ENCODE results near the gene CCDC13. TPM values are rescaled to one million over a fixed set of nuclear protein-coding genes. Genes with fewer than 3 reads are reported as not detected.

The CCDC13 gene
- total RNA-seq, 4 donors from 2014 or later, result 0.06 TPM; not detected in 3

- no peak overlapping the region for H3K4me3 ChIP-seq (ENCODE audit: low read depth, poor library complexity, severe bottlenecking)
- whole genome bisulfite sequencing, 2 donors, result 61 to 68% methylated on average over 2 of the region's 2 CpGs
- DNase-seq (ENCODE audit: low spot score in 2 of 2), result peak in 1 of 2 donors; percentile 32
Measured at GRCh38 chr3:42778644-42779043, 5.6 kb upstream of the CCDC13 start.

GRCh38 chr3:42773409-42773751, 327 bp upstream of the CCDC13 start:
- H3K4me3 ChIP-seq (ENCODE audit: low read depth, poor library complexity, severe bottlenecking), result peak overlapping the region; percentile 11
- intact Hi-C loops (cut with DNase I; ENCODE audit: low total_unique reads), result loop anchor here (10.0 kb wide), 1 partner anchor 61 kb away; no protein-coding TSS in a partner anchor
- WGBS, 2 donors, result 13 to 16% methylated on average over 6 of the region's 6 CpGs
- no peak for TF ChIP-seq POLR2A (IDR thresholded peaks at IDR 0.05)
- TF ChIP-seq CTCF (IDR thresholded peaks at IDR 0.05), result no peak
- no peak for DNase-seq (ENCODE audit: low spot score in 2 of 2)

More at GRCh38 chr3:42778644-42779043, 5.6 kb upstream of the CCDC13 start:
- no peak for TF ChIP-seq CTCF (IDR thresholded peaks at IDR 0.05)
- no peak for TF ChIP-seq POLR2A (IDR thresholded peaks at IDR 0.05)
- intact Hi-C loops (cut with DNase I; ENCODE audit: low total_unique reads), result loop anchor here (10.0 kb wide), 1 partner anchor 56 kb away; no protein-coding TSS in a partner anchor

- 56 to 58% methylated on average over 1 of the region's 1 CpG for WGBS, 2 donors
- no peak overlapping the region for H3K4me3 ChIP-seq (ENCODE audit: low read depth, poor library complexity, severe bottlenecking)
- intact Hi-C loops (cut with DNase I; ENCODE audit: low total_unique reads), result loop anchor here (10.0 kb wide), 1 partner anchor 64 kb away; no protein-coding TSS in a partner anchor
- DNase-seq (ENCODE audit: low spot score in 2 of 2), result no peak
- TF ChIP-seq CTCF (IDR thresholded peaks at IDR 0.05) (no peak), POLR2A (IDR thresholded peaks at IDR 0.05) (no peak)
Measured at GRCh38 chr3:42771271-42771670, 1.8 kb downstream of the CCDC13 start.

GRCh38 chr3:42769477-42770131, 3.4 kb downstream of the CCDC13 start:
- WGBS, 2 donors, result 97% methylated on average over 17 to 23 of the region's 28 CpGs
- peak in 1 of 2 donors; percentile 71 for DNase-seq (ENCODE audit: low spot score in 2 of 2)

GRCh38 chr3:42764561-42765295, 8.3 kb downstream of the CCDC13 start:
- 67 to 74% methylated on average over 3 of the region's 3 CpGs for WGBS, 2 donors
- H3K4me3 ChIP-seq (ENCODE audit: low read depth, poor library complexity, severe bottlenecking), result no peak overlapping the region
- TF ChIP-seq CTCF (IDR thresholded peaks at IDR 0.05) (no peak), POLR2A (IDR thresholded peaks at IDR 0.05) (no peak)
- no peak for DNase-seq (ENCODE audit: low spot score in 2 of 2)
- intact Hi-C loops (cut with DNase I; ENCODE audit: low total_unique reads), result no loop called here

More at GRCh38 chr3:42769477-42770131, 3.4 kb downstream of the CCDC13 start:
- TF ChIP-seq POLR2A (IDR thresholded peaks at IDR 0.05) (no peak), CTCF (IDR thresholded peaks at IDR 0.05) (no peak)
- H3K4me3 ChIP-seq (ENCODE audit: low read depth, poor library complexity, severe bottlenecking), result no peak overlapping the region
- intact Hi-C loops (cut with DNase I; ENCODE audit: low total_unique reads), result loop anchor here (10.0 kb wide), 1 partner anchor 65 kb away; no protein-coding TSS in a partner anchor

Data from lower leg skin (tissue), 4 donors.